ENCODE data around the gene ATAD3B. TPM values are rescaled to one million over a fixed set of nuclear protein-coding genes. Genes with fewer than 3 reads are reported as not detected.

The ATAD3B gene
- total RNA-seq, 6 donors from 2014 or later = 19.9 to 120 (median 26.9) TPM

- TF ChIP-seq CTCF (IDR thresholded peaks at IDR 0.05) = no peak
- H3K9me3 ChIP-seq = no peaks in the 10 kb centered on the region
- DNase-seq (peak in 1 of 2 donors; percentile 68), ATAC-seq (ENCODE audit: low FRiP score in 2 of 2) (no peak)
- 87 to 91% methylated on average over 22 to 35 of the region's 37 CpGs for WGBS, 2 donors
- H3K27me3 ChIP-seq = no peaks in the 10 kb centered on the region
- no peak overlapping the region for H3K4me3 ChIP-seq
- H3K36me3 ChIP-seq = peaks cover 0 to 33% (median 23%) of the 10 kb centered on the region in 4 donors
- H3K4me1 ChIP-seq = peaks cover 17 to 29% (median 18%) of the 10 kb centered on the region in 4 donors
- no peak overlapping the region for H3K27ac ChIP-seq
Measured at GRCh38 chr1:1541956-1542765, 70.6 kb downstream of the ATAD3B start.

- Histone ChIP-seq H3K27me3 (no peaks in the 10 kb centered on the region), H3K9me3 (no peaks in the 10 kb centered on the region), H3K27ac (peak overlapping the region in 1 of 4 donors; percentile 30), H3K4me3 (no peak overlapping the region), H3K36me3 (peaks cover 0 to 36% (median 23%) of the 10 kb centered on the region in 4 donors), H3K4me1 (peaks cover 17 to 29% (median 18%) of the 10 kb centered on the region in 4 donors)
- DNase-seq (peak in 1 of 2 donors; percentile 72), ATAC-seq (ENCODE audit: low FRiP score in 2 of 2) (no peak)
- 87 to 92% methylated on average over 35 to 37 of the region's 45 CpGs for WGBS, 2 donors
- no peak for TF ChIP-seq CTCF (IDR thresholded peaks at IDR 0.05)
- no peak for TF ChIP-seq POLR2A (IDR thresholded peaks at IDR 0.05)
- no peak for TF ChIP-seq POLR2AphosphoS5 (IDR thresholded peaks at IDR 0.05)
- TF ChIP-seq EP300 (IDR thresholded peaks at IDR 0.05) = no peak
Measured at GRCh38 chr1:1542766-1543705, 71.5 kb downstream of the ATAD3B start.

- ATAC-seq (ENCODE audit: low FRiP score in 2 of 2) = no peak
- Histone ChIP-seq H3K9me3 (no peaks in the 10 kb centered on the region), H3K4me3 (no peak overlapping the region), H3K36me3 (peaks cover 0 to 36% (median 23%) of the 10 kb centered on the region in 4 donors), H3K4me1 (peaks cover 17 to 24% (median 18%) of the 10 kb centered on the region in 4 donors), H3K27me3 (no peaks in the 10 kb centered on the region), H3K27ac (no peak overlapping the region)
- TF ChIP-seq EP300 (IDR thresholded peaks at IDR 0.05) (no peak), POLR2A (IDR thresholded peaks at IDR 0.05) (no peak), CTCF (IDR thresholded peaks at IDR 0.05) (no peak)
- peak in 1 of 2 donors; percentile 81 for DNase-seq
- WGBS, 2 donors = 74 to 77% methylated on average over 14 to 19 of the region's 19 CpGs
Measured at GRCh38 chr1:1543706-1544099, 72.1 kb downstream of the ATAD3B start.

- ATAC-seq (ENCODE audit: low FRiP score in 2 of 2) = no peak
Measured at GRCh38 chr1:1544544-1544943, 73.0 kb downstream of the ATAD3B start.

More at GRCh38 chr1:1544544-1544943, 73.0 kb downstream of the ATAD3B start:
- Histone ChIP-seq H3K4me1 (peaks cover 8 to 18% (median 11%) of the 10 kb centered on the region in 4 donors), H3K4me3 (no peak overlapping the region), H3K27ac (no peak overlapping the region), H3K9me3 (no peaks in the 10 kb centered on the region), H3K27me3 (no peaks in the 10 kb centered on the region), H3K36me3 (peaks cover 0 to 36% (median 23%) of the 10 kb centered on the region in 4 donors)
- no peak for TF ChIP-seq EP300 (IDR thresholded peaks at IDR 0.05)
- TF ChIP-seq CTCF (IDR thresholded peaks at IDR 0.05) = no peak
- 92% methylated on average over 10 of the region's 10 CpGs for WGBS, 2 donors
- peak in 1 of 2 donors; percentile 58 for DNase-seq

Other genes starting within 250 kb of the ATAD3B start
- gene SDF4, start 239.8 kb upstream of the ATAD3B start, total RNA-seq = 100 to 1,000 TPM in 5 of 6 donors, 10 to 100 TPM in 1; 79.0 to 172 (median 148) TPM
- gene B3GALT6, start 239.5 kb upstream of the ATAD3B start, total RNA-seq = 10 to 100 TPM; 15.2 to 31.3 (median 19.9) TPM
- gene C1QTNF12, start 225.0 kb upstream of the ATAD3B start, total RNA-seq = 1 to 10 TPM in 4 of 6 donors, not detected in 2; 1.9 to 6.3 (median 2.8) TPM
- 10 to 100 TPM; 41.5 to 88.0 (median 50.5) TPM for gene UBE2J2, start 197.9 kb upstream of the ATAD3B start, total RNA-seq
- gene SCNN1D, start 191.3 kb upstream of the ATAD3B start, total RNA-seq = 10 to 100 TPM in 1 of 6 donors, 1 to 10 TPM in 4, under 1 TPM in 1; 0.91 to 17.8 (median 2.7) TPM
- 100 to 1,000 TPM in 2 of 6 donors, 10 to 100 TPM in 4; 33.5 to 166 (median 60.1) TPM for gene ACAP3, start 163.8 kb upstream of the ATAD3B start, total RNA-seq
- 10 to 100 TPM; 16.8 to 38.8 (median 23.0) TPM for gene PUSL1, start 163.2 kb upstream of the ATAD3B start, total RNA-seq
- gene INTS11, start 147.1 kb upstream of the ATAD3B start, total RNA-seq = 100 to 1,000 TPM in 2 of 6 donors, 10 to 100 TPM in 4; 71.7 to 267 (median 90.5) TPM
- 10 to 100 TPM; 14.7 to 41.6 (median 26.0) TPM for gene CPTP, start 147.0 kb upstream of the ATAD3B start, total RNA-seq
- gene TAS1R3, start 140.5 kb upstream of the ATAD3B start, total RNA-seq = 1 to 10 TPM in 1 of 6 donors, under 1 TPM in 5; 0.22 to 1.0 (median 0.79) TPM
- 100 to 1,000 TPM in 3 of 6 donors, 10 to 100 TPM in 3; 71.8 to 205 (median 90.6) TPM for gene DVL1, start 122.3 kb upstream of the ATAD3B start, total RNA-seq
- gene MXRA8, start 113.2 kb upstream of the ATAD3B start, total RNA-seq = 100 to 1,000 TPM in 2 of 6 donors, 10 to 100 TPM in 4; 23.9 to 137 (median 63.4) TPM
- gene AURKAIP1, start 96.6 kb upstream of the ATAD3B start, total RNA-seq = 100 to 1,000 TPM in 5 of 6 donors, 10 to 100 TPM in 1; 76.0 to 149 (median 119) TPM
- 100 to 1,000 TPM; 131 to 897 (median 216) TPM for gene CCNL2, start 72.4 kb upstream of the ATAD3B start, total RNA-seq
- 100 to 1,000 TPM in 3 of 6 donors, 10 to 100 TPM in 3; 90.7 to 145 (median 101) TPM for gene MRPL20, start 64.5 kb upstream of the ATAD3B start, total RNA-seq
- gene ANKRD65, start 50.5 kb upstream of the ATAD3B start, total RNA-seq = 10 to 100 TPM; 21.3 to 54.5 (median 34.7) TPM
- 100 to 1,000 TPM in 2 of 6 donors, 10 to 100 TPM in 4; 41.8 to 108 (median 62.5) TPM for gene VWA1, start 36.1 kb upstream of the ATAD3B start, total RNA-seq
- 10 to 100 TPM in 5 of 6 donors, 1 to 10 TPM in 1; 9.2 to 20.9 (median 14.7) TPM for gene ATAD3C, start 22.1 kb upstream of the ATAD3B start, total RNA-seq
- 10 to 100 TPM; 18.5 to 31.9 (median 24.0) TPM for gene ATAD3A, start 40.4 kb downstream of the ATAD3B start, total RNA-seq
- 1 to 10 TPM in 5 of 6 donors, not detected in 1; 1.8 to 3.6 (median 3.1) TPM for gene TMEM240, start 68.9 kb downstream of the ATAD3B start, total RNA-seq
- 100 to 1,000 TPM; 122 to 174 (median 146) TPM for gene SSU72, start 103.1 kb downstream of the ATAD3B start, total RNA-seq
- gene FNDC10, start 128.4 kb downstream of the ATAD3B start, total RNA-seq = 10 to 100 TPM in 4 of 6 donors, 1 to 10 TPM in 2; 8.7 to 21.0 (median 12.4) TPM
- gene MIB2, start 143.7 kb downstream of the ATAD3B start, total RNA-seq = 100 to 1,000 TPM in 3 of 6 donors, 10 to 100 TPM in 3; 52.7 to 284 (median 84.7) TPM
- 10 to 100 TPM in 5 of 6 donors, not detected in 1; 13.6 to 79.3 (median 33.0) TPM for gene MMP23B, start 160.4 kb downstream of the ATAD3B start, total RNA-seq
- gene CDK11B, start 187.2 kb downstream of the ATAD3B start, total RNA-seq = 10 to 100 TPM; 20.8 to 55.5 (median 24.9) TPM
- 100 to 1,000 TPM in 1 of 6 donors, 10 to 100 TPM in 5; 33.0 to 116 (median 47.9) TPM for gene SLC35E2B, start 221.0 kb downstream of the ATAD3B start, total RNA-seq